Left lobe of liver (tissue), 2 donors: ENCODE measurements around the gene ANKRD20A1. TPM values are rescaled to one million over a fixed set of nuclear protein-coding genes. Genes with fewer than 3 reads are reported as not detected.
"Not testable (repeated sequence)": the region's sequence is repeated elsewhere in the genome, so short reads cannot be mapped to it uniquely, and the experiment has no call there.

Source experiments
- ATAC-seq: fragments of 200-7000 bp; cut with Tn5 transposase; one replicate; pipeline ENCODE4 v1.9.1; 2020; ENCODE audit warnings: mild to moderate bottlenecking, moderate library complexity
- DNase-seq: peaks from one replicate; pipeline ENCODE4 v3.0.0-alpha.2; 2020; ENCODE audit warnings: low spot score
- total RNA-seq: library from RNA; stranded (reverse); gene quantifications from one replicate; pipeline ENCODE4 v1.2.1, GENCODE V29; 2021
- donor health status: DM: no; HTN: no; CAD: no; lungs with moderate emphysema.
- donor health status: DM: no; HTN: yes; CAD: no.

The ANKRD20A1 gene
- total RNA-seq: 0.48 TPM

- DNase-seq: not testable (repeated sequence)
- peak; percentile 42 for ATAC-seq
Measured at GRCh38 chr9:67858871-67859270, at the start of gene ANKRD20A1. Gene ANKRD20A1 (plus strand): TSS chr9:67858931. CDS start chr9:67859427, 496 bp downstream.

GRCh38 chr9:67832088-67832487 lies 26.6 kb upstream of the ANKRD20A1 start:
- not testable (repeated sequence) for DNase-seq, ATAC-seq
